HCT116 (cell line): Measurements from ENCODE around the gene TIMP3. TPM values are rescaled to one million over a fixed set of nuclear protein-coding genes. Genes with fewer than 3 reads are reported as not detected.

ENCODE experiments used
- ATAC-seq: fragments of 200-7000 bp; cut with Tn5 transposase; 2 replicates; pipeline ENCODE4 v1.9.1; 2020; ENCODE audit warnings: mild to moderate bottlenecking, moderate library complexity
- BruUV-seq: library from RNA; stranded (reverse); fragments of 400-500 nt; replicated peaks from 2 replicates; lab custom pipeline; 2021; lab: Mats Ljungman, UMichigan
- CTCF ChIA-PET: fragments of 300-600 bp; sonication (Branson Sonifier 250); formaldehyde crosslinking; loops from one replicate; lab custom pipeline; 2021; ENCODE audit warnings: antibody characterized with exemption; lab: Charles Lee
- POLR2A ChIA-PET: fragments of 300-600, 350-600 bp; sonication (Branson Sonifier 250); formaldehyde crosslinking; loops from one replicate; lab custom pipeline; 2021; ENCODE audit warnings: antibody characterized with exemption; lab: Charles Lee
- RAD21 ChIA-PET, 2 experiments: fragments of 300-600 bp; sonication (Branson Sonifier 250); formaldehyde crosslinking; loops; one replicate each; lab custom pipeline; 2023; ENCODE audit warnings: low total read pairs in 2 of 2; ENCODE audit not compliant: uncharacterized antibody in 2 of 2, unreplicated experiment in 2 of 2, low non-redundant PET in 1 of 2; lab: Charles Lee
- DNase-seq: peaks from one replicate; pipeline ENCODE4 v3.0.0-alpha.2; 2010; ENCODE audit warnings: low read depth, low spot score
- H2AFZ ChIP-seq: fragments of 200-600 bp; shearing (Covaris generic), sonication (generic); 2 replicates; pipeline ENCODE4 v1.6.1; 2017; ENCODE audit warnings: low read depth, mixed run types, mixed read lengths, antibody characterized with exemption, low read length; ENCODE audit not compliant: poor library complexity, severe bottlenecking
- H3K27ac ChIP-seq: 2 replicates; pipeline ENCODE4 v1.5.1; 2012; ENCODE audit warnings: low read depth, low read length
- H3K27me3 ChIP-seq: fragments of 200-600 bp; sonication (generic); 2 replicates; pipeline ENCODE4 v1.6.1; 2016; ENCODE audit warnings: mixed run types, low read length, mixed read lengths; ENCODE audit not compliant: insufficient read depth
- H3K36me3 ChIP-seq, 2 experiments: fragments of 200-500 bp in 1 of 2; fragments of 200-600 bp in 1 of 2; sonication (Bioruptor generic) in 1 of 2; sonication (generic) in 1 of 2; 2 replicates each; pipeline versions ENCODE4 v1.5.1 to v1.6.1; 2014 to 2016; ENCODE audit warnings: low read length in 2 of 2, inconsistent platforms in 1 of 2, mixed read lengths in 1 of 2, mixed run types in 1 of 2; ENCODE audit not compliant: insufficient read depth in 2 of 2, control insufficient read depth in 1 of 2
- H3K4me1 ChIP-seq, 2 experiments: fragments of 200-600 bp in 1 of 2; sonication (generic) in 1 of 2; 2 replicates each; pipeline versions ENCODE4 v1.5.1 to v1.6.1; 2012 to 2017; ENCODE audit warnings: low read length in 2 of 2, inconsistent platforms in 1 of 2, mild to moderate bottlenecking in 1 of 2, mixed read lengths in 1 of 2, mixed run types in 1 of 2, moderate library complexity in 1 of 2; ENCODE audit not compliant: insufficient read depth in 2 of 2, control insufficient read depth in 1 of 2
- H3K4me2 ChIP-seq: fragments of 200-600 bp; sonication (generic); 2 replicates; pipeline ENCODE4 v1.6.1; 2017; ENCODE audit warnings: mixed run types, low read length, mixed read lengths
- H3K4me3 ChIP-seq, 2 experiments: fragments of 200-600 bp in 1 of 2; sonication (generic) in 1 of 2; replicated peaks in 1 of 2; 2 replicates each; pipeline ENCODE4 v1.5.1; 2011 to 2016; ENCODE audit warnings: low read length in 2 of 2, control low read depth in 1 of 2, low read depth in 1 of 2, mild to moderate bottlenecking in 1 of 2, mixed read lengths in 1 of 2, mixed run types in 1 of 2
- H3K79me2 ChIP-seq: fragments of 200-600 bp; sonication (generic); 2 replicates; pipeline ENCODE4 v1.6.1; 2017; ENCODE audit warnings: mild to moderate bottlenecking, mixed run types, low read length, moderate library complexity, mixed read lengths; ENCODE audit not compliant: insufficient read depth
- H3K9ac ChIP-seq: fragments of 200-600 bp; sonication (generic); 2 replicates; pipeline ENCODE4 v1.6.1; 2016; ENCODE audit warnings: low read length, mixed read lengths
- H3K9me2 ChIP-seq: fragments of 200-600 bp; sonication (generic), shearing (Covaris generic); 2 replicates; pipeline ENCODE4 v1.6.1; 2017; ENCODE audit warnings: mixed run types, mild to moderate bottlenecking, moderate library complexity; ENCODE audit not compliant: insufficient read depth
- H3K9me3 ChIP-seq, 2 experiments: fragments of 200-500 bp in 1 of 2; fragments of 200-600 bp in 1 of 2; sonication (Bioruptor generic) in 1 of 2; sonication (generic) in 1 of 2; 2 replicates each; pipeline ENCODE4 v1.6.1; 2014 to 2017; ENCODE audit warnings: low read length in 2 of 2, mixed read lengths in 2 of 2, inconsistent platforms in 1 of 2, low read depth in 1 of 2, mild to moderate bottlenecking in 1 of 2, mixed run types in 1 of 2, moderate library complexity in 1 of 2; ENCODE audit not compliant: control insufficient read depth in 1 of 2, insufficient read depth in 1 of 2
- H4K20me1 ChIP-seq: fragments of 200-600 bp; sonication (generic), shearing (Covaris generic); 2 replicates; pipeline ENCODE4 v1.6.1; 2017; ENCODE audit warnings: mixed run types, mild to moderate bottlenecking, moderate library complexity; ENCODE audit not compliant: insufficient read depth
- CBX3 ChIP-seq: IDR thresholded peaks from 2 replicates; pipeline ENCODE4 v1.6.1; 2012; ENCODE audit warnings: low read depth
- CEBPB ChIP-seq: IDR thresholded peaks from 2 replicates; pipeline ENCODE4 v1.6.1; 2012; ENCODE audit warnings: low read depth
- POLR2AphosphoS5 ChIP-seq: IDR thresholded peaks from 2 replicates; pipeline ENCODE4 v1.6.1; 2011; ENCODE audit warnings: mild to moderate bottlenecking, low read depth, low read length, moderate library complexity
- SIN3A ChIP-seq: IDR thresholded peaks from 2 replicates; pipeline ENCODE4 v1.6.1; 2012; ENCODE audit warnings: low read depth
- SRF ChIP-seq: IDR thresholded peaks from 2 replicates; pipeline ENCODE4 v1.6.1; 2012; ENCODE audit warnings: low read depth
- YY1 ChIP-seq: IDR thresholded peaks from 2 replicates; pipeline ENCODE4 v1.6.1; 2011; ENCODE audit warnings: low read length, low read depth, moderate library complexity, mild to moderate bottlenecking; ENCODE audit not compliant: insufficient replicate concordance; ENCODE audit errors: extremely low read depth
- ZFX ChIP-seq: fragments of 450-650 bp; IDR thresholded peaks from 2 replicates; pipeline ENCODE4 v1.6.1; 2017
- ZNF274 ChIP-seq: fragments of 200-500 bp; sonication (Bioruptor generic); IDR thresholded peaks from 2 replicates; pipeline ENCODE4 v1.6.1; 2014; ENCODE audit warnings: mild to moderate bottlenecking, low read depth, low read length, inconsistent platforms
- intact Hi-C: fragments of 100-400 bp; cut with micrococcal nuclease; formaldehyde crosslinking; loops from 2 replicates; pipeline ENCODE4 v1.10.0; 2022
- total RNA-seq: library from RNA; stranded (reverse); gene quantifications from one replicate; pipeline ENCODE4 v1.2.1, GENCODE V29; 2021; ENCODE audit not compliant: unreplicated experiment
- TF ChIP-seq, protein P1 (sequence below): IDR thresholded peaks from 2 replicates; pipeline ENCODE4 v1.6.1; 2012; ENCODE audit warnings: low read depth
- TF ChIP-seq, protein P2 (sequence below): IDR thresholded peaks from 2 replicates; pipeline ENCODE4 v1.6.1; 2012
- TF ChIP-seq, protein P3 (sequence below): IDR thresholded peaks from 2 replicates; pipeline ENCODE4 v1.6.1; 2011; ENCODE audit warnings: mild to moderate bottlenecking, low read length, moderate library complexity; ENCODE audit not compliant: insufficient replicate concordance; ENCODE audit errors: extremely low read depth

Gene TIMP3
- total RNA-seq, 1 experiment from 2014 or later, result 2.2 TPM

DNA sequence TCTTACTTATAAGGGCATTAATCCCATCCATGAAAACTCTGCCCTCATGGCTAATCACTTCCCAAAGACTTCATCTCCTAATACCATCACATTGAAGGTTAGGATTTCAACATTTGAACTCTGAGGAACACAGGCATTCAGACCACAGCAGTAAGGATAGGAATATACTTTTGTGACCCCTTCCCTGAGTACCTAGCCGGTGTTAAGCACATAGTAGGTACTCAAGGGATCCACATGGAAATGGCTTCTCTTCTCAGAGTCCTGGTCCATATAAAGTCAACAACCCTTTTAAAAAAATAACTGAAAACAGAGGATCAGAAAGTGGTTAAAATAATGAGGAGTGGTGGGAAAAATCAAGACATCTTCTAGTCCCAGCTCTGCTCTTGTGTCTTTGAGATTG lies 78.0 kb downstream of the TIMP3 start (continued):
- TF ChIP-seq, protein P1, sequence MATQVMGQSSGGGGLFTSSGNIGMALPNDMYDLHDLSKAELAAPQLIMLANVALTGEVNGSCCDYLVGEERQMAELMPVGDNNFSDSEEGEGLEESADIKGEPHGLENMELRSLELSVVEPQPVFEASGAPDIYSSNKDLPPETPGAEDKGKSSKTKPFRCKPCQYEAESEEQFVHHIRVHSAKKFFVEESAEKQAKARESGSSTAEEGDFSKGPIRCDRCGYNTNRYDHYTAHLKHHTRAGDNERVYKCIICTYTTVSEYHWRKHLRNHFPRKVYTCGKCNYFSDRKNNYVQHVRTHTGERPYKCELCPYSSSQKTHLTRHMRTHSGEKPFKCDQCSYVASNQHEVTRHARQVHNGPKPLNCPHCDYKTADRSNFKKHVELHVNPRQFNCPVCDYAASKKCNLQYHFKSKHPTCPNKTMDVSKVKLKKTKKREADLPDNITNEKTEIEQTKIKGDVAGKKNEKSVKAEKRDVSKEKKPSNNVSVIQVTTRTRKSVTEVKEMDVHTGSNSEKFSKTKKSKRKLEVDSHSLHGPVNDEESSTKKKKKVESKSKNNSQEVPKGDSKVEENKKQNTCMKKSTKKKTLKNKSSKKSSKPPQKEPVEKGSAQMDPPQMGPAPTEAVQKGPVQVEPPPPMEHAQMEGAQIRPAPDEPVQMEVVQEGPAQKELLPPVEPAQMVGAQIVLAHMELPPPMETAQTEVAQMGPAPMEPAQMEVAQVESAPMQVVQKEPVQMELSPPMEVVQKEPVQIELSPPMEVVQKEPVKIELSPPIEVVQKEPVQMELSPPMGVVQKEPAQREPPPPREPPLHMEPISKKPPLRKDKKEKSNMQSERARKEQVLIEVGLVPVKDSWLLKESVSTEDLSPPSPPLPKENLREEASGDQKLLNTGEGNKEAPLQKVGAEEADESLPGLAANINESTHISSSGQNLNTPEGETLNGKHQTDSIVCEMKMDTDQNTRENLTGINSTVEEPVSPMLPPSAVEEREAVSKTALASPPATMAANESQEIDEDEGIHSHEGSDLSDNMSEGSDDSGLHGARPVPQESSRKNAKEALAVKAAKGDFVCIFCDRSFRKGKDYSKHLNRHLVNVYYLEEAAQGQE, result no peak
- TF ChIP-seq, protein P2, sequence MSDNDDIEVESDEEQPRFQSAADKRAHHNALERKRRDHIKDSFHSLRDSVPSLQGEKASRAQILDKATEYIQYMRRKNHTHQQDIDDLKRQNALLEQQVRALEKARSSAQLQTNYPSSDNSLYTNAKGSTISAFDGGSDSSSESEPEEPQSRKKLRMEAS, result no peak
- TF ChIP-seq CBX3 (no peak), SRF (no peak), SIN3A (no peak), CEBPB (no peak), ZFX (no peak)
- TF ChIP-seq, protein P3, sequence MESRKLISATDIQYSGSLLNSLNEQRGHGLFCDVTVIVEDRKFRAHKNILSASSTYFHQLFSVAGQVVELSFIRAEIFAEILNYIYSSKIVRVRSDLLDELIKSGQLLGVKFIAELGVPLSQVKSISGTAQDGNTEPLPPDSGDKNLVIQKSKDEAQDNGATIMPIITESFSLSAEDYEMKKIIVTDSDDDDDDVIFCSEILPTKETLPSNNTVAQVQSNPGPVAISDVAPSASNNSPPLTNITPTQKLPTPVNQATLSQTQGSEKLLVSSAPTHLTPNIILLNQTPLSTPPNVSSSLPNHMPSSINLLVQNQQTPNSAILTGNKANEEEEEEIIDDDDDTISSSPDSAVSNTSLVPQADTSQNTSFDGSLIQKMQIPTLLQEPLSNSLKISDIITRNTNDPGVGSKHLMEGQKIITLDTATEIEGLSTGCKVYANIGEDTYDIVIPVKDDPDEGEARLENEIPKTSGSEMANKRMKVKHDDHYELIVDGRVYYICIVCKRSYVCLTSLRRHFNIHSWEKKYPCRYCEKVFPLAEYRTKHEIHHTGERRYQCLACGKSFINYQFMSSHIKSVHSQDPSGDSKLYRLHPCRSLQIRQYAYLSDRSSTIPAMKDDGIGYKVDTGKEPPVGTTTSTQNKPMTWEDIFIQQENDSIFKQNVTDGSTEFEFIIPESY, result no peak

DNA sequence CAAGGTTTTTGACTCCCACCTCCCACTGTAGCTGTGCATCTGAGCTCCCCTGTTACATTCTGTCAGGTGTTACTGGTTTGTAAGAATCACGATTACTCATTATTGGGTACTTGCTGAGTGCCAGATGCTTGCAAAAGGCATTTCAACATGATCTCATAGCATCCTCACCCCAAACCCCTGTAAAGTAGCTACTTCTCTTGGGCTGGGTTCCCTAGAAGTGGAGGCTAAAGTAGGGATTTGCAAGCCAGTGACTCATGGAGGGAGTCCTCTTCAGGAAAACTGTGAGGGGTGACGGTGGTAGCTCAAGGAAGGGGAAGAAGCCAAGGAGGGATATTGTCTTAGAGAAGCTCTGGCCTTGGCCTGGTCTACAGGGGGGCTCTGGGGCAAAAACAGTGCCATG lies 78.6 kb downstream of the TIMP3 start:
- ATAC-seq (no peak), DNase-seq (no peak)
- TF ChIP-seq YY1, result no peak
- TF ChIP-seq, protein P2, result no peak
- no peak for TF ChIP-seq ZNF274
- TF ChIP-seq POLR2AphosphoS5, result no peak
- Histone ChIP-seq H2AFZ (no peak overlapping the region), H3K4me3 (no peak overlapping the region), H3K36me3 (no peaks in the 10 kb centered on the region), H3K9ac (no peak overlapping the region), H3K9me2 (no peaks in the 10 kb centered on the region), H4K20me1 (no peaks in the 10 kb centered on the region), H3K27me3 (peaks cover 15% of the 10 kb centered on the region; the same call in 1 of the 2 replicates), H3K27ac (no peak overlapping the region), H3K4me2 (no peak overlapping the region), H3K4me1 (no peaks in the 10 kb centered on the region), H3K79me2 (no peaks in the 10 kb centered on the region), H3K9me3 (no peaks in the 10 kb centered on the region)
- POLR2A ChIA-PET, result no interaction called here
- intact Hi-C loops, result no loop called here
- CTCF ChIA-PET, result no interaction called here
- no TSS peak for BruUV-seq
- RAD21 ChIA-PET, result no interaction called here
